HG02588 (cell line): Measurements from ENCODE around the gene PICALM.

Source experiments
- ATAC-seq: cut with Tn5 transposase; IDR thresholded peaks from one replicate; pipeline ENCODE4 v1.9.1; 2021; ENCODE audit warnings: mild to moderate bottlenecking, moderate library complexity; ENCODE audit not compliant: unreplicated experiment

The PICALM gene

GRCh38 chr11:86081455-86081854 is 12.6 kb upstream of the PICALM start:
- no peak for ATAC-seq

GRCh38 chr11:86079421-86079820 is 10.5 kb upstream of the PICALM start:
- no peak for ATAC-seq

GRCh38 chr11:86073948-86074347 is 5.1 kb upstream of the PICALM start:
- ATAC-seq = no peak

GRCh38 chr11:86072211-86072610 is 3.3 kb upstream of the PICALM start:
- no peak for ATAC-seq

- ATAC-seq = no peak
These were observed 1.5 kb upstream of the PICALM start for GRCh38 chr11:86070142-86071056.

GRCh38 chr11:86069408-86070101 is 671 bp upstream of the PICALM start:
- peak; percentile 21 for ATAC-seq

GRCh38 chr11:86068138-86068871 is 579 bp downstream of the PICALM start:
- ATAC-seq = peak; percentile 8

GRCh38 chr11:86067851-86068137 is 1.1 kb downstream of the PICALM start:
- ATAC-seq = no peak

- no peak for ATAC-seq
These were observed 1.7 kb downstream of the PICALM start for GRCh38 chr11:86067009-86067850.

- ATAC-seq = no peak
These were observed 2.3 kb downstream of the PICALM start for GRCh38 chr11:86066657-86067008.

- no peak for ATAC-seq
These were observed 2.9 kb downstream of the PICALM start for GRCh38 chr11:86066033-86066432.

GRCh38 chr11:86064220-86064803 is 4.6 kb downstream of the PICALM start:
- ATAC-seq = no peak

GRCh38 chr11:86063536-86063935 is 5.3 kb downstream of the PICALM start:
- ATAC-seq = no peak

- ATAC-seq = no peak
These were observed 6.2 kb downstream of the PICALM start for GRCh38 chr11:86062719-86063118.

GRCh38 chr11:86061483-86062205 is 7.2 kb downstream of the PICALM start:
- no peak for ATAC-seq

- ATAC-seq = no peak
These were observed 8.3 kb downstream of the PICALM start for GRCh38 chr11:86060544-86060943.

GRCh38 chr11:86058360-86058759 is 10.5 kb downstream of the PICALM start:
- no peak for ATAC-seq

- ATAC-seq = peak; percentile 53
These were observed 12.5 kb downstream of the PICALM start for GRCh38 chr11:86056351-86056854.
